NCI-H1694 treated with DMSO at 0.1 percent for 48 hours (cell line): ENCODE measurements around the gene MOAP1.
"Not testable (repeated sequence)": the region's sequence is repeated elsewhere in the genome, so short reads cannot be mapped to it uniquely, and the experiment has no call there.

Experiments used
- DNase-seq: peaks from one replicate; lab custom pipeline; 2025; lab: John Stamatoyannopoulos, UW

The MOAP1 gene

GRCh38 chr14:93185349-93185720 is 638 bp upstream of the MOAP1 start:
- DNase-seq, result no peak

- no peak for DNase-seq
Measured at GRCh38 chr14:93183596-93184317, 940 bp downstream of the MOAP1 start.

GRCh38 chr14:93175492-93175891 is 9.2 kb downstream of the MOAP1 start:
- DNase-seq, result no peak

DNA sequence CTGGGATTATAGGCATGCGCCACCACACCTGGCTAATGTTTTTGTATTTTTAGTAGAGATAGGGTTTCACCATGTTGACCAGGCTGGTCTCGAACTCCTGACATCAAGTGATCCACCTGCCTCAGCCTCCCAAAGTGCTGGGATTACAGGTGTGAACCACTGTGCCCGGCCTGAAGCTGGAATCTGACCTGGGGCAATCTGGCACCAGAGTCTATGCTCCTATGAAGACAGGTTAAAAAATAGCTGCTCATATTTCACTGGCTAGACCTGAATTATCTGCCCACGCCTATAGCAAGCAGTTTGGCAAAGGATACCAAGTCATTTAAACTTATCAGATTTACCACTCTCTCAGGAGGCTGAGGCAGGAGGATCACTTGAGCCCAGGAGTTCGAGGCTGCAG is 10.0 kb downstream of the MOAP1 start:
- not testable (repeated sequence) for DNase-seq

- no peak for DNase-seq
Measured at GRCh38 chr14:93173943-93174395, 10.7 kb downstream of the MOAP1 start.

GRCh38 chr14:93171376-93171775 is 13.3 kb downstream of the MOAP1 start:
- DNase-seq, result no peak

GRCh38 chr14:93170141-93170540 is 14.6 kb downstream of the MOAP1 start:
- not testable (repeated sequence) for DNase-seq

GRCh38 chr14:93169619-93170018 is 15.1 kb downstream of the MOAP1 start:
- not testable (repeated sequence) for DNase-seq

- DNase-seq, result not testable (repeated sequence)
Measured at GRCh38 chr14:93168610-93169009, 16.1 kb downstream of the MOAP1 start.

GRCh38 chr14:93165271-93166265 is 19.1 kb downstream of the MOAP1 start:
- not testable (repeated sequence) for DNase-seq

- peak; percentile 6 for DNase-seq
Measured at GRCh38 chr14:93163564-93163963, 21.1 kb downstream of the MOAP1 start.

- no peak for DNase-seq
Measured at GRCh38 chr14:93161411-93161940, 23.2 kb downstream of the MOAP1 start.

GRCh38 chr14:93160353-93160801 is 24.3 kb downstream of the MOAP1 start:
- peak; percentile 57 for DNase-seq

DNA sequence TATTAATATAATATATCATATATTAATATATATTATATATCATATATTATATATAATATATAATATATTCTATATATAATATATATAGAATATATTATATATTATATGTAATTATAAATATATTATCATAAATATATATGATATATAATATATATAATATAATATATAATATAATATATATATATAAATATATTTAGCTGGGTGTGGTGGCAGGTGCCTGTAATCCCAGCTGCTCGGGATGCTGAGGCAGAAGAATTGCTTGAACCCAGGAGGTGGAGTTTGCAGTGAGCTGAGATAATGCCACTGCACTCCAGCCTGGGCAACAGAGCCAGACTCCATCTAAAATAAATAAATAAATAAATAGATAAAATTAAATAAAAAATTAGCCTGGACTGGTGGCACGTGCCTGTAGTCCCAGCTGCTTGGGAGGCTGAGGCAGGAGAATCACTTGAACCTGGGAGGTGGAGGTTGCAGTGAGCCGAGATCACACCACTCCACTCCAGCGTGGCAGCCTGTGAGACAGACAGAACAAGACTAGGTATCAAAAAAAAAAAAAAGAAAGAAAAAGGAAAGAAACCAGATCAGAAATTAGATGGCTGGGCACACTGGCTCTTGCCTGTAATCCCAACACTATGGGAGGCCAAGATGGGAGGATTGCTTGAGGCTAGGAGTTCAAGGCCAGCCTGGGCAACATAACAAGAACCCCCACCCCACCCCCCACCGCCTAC is 24.9 kb downstream of the MOAP1 start:
- DNase-seq, result not testable (repeated sequence)

GRCh38 chr14:93158349-93158748 is 26.3 kb downstream of the MOAP1 start:
- not testable (repeated sequence) for DNase-seq

GRCh38 chr14:93156693-93157369 is 27.9 kb downstream of the MOAP1 start:
- DNase-seq, result no peak

DNA sequence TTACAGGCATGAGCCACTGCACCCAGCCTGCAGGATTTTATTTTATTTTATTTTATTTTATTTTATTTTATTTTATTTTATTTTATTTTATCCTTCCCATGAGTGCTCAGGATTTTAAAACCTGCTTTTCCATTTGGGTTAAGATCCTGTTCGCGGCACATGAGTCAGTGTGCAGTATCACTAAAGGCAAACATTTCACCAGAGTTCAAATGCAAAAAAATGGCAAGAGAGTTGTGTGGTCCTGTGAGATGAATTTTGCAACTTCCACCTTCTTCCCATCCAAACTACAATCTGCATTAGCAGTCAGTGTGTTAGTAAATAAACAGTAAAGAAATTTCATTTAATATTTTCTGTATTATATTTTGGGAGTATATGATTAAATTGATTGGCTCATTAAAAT is 29.0 kb downstream of the MOAP1 start:
- DNase-seq, result no peak

GRCh38 chr14:93153121-93153520 is 31.6 kb downstream of the MOAP1 start:
- DNase-seq, result no peak

- no peak for DNase-seq
Measured at GRCh38 chr14:93150227-93151208, 34.2 kb downstream of the MOAP1 start.

DNA sequence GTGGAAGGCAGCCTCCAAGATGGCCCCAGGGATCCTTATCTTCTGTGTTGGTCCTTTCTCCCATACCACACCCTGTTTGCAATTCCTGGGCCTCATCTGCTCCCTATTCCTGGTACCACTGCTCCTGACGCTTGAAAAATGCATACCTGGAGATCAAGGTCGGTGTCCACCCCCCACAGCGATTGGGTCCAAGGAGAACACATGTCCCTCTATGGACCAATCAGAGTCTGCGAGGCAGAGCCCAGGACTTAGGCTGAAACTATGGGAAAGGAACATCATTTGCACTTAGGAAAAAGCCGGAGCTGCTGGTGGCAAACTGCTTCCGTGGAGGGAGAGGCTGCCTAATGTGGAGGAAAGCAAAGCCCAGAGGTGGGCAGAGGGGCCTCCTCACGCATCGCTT is 35.7 kb downstream of the MOAP1 start:
- no peak for DNase-seq
